HEK293 (cell line): ENCODE results near the gene SLC35B3.
"Not testable (repeated sequence)": the region's sequence is repeated elsewhere in the genome, so short reads cannot be mapped to it uniquely, and the experiment has no call there.

Source experiments
- CTCF ChIA-PET: fragments of 350-600 bp; formaldehyde crosslinking; extraction: SDS; loops from one replicate; lab custom pipeline; 2021; ENCODE audit warnings: antibody characterized with exemption; lab: Yijun Ruan, JAX
- POLR2A ChIA-PET: fragments of 300-600 bp; formaldehyde crosslinking; extraction: SDS; loops from one replicate; lab custom pipeline; 2020; ENCODE audit warnings: antibody characterized with exemption, inconsistent platforms; lab: Yijun Ruan, JAX
- H3K27ac ChIP-seq: fragments of 200-500 bp; sonication (Bioruptor generic); 2 replicates; pipeline ENCODE4 v1.5.1; 2014; ENCODE audit warnings: low read depth, low read length, control low read depth, inconsistent platforms; ENCODE audit errors: extremely low read depth
- H3K36me3 ChIP-seq, 2 experiments: fragments of 200-500 bp in 1 of 2; sonication (Bioruptor generic) in 1 of 2; 1 replicate in 1 of 2; 2 replicates in 1 of 2; pipeline ENCODE4 v1.5.1; 2014 to 2017; ENCODE audit warnings: inconsistent platforms in 2 of 2, low read length in 2 of 2; ENCODE audit not compliant: control insufficient read depth in 2 of 2, insufficient read depth in 1 of 2
- H3K4me1 ChIP-seq: fragments of 200-500 bp; sonication (Bioruptor generic); 2 replicates; pipeline ENCODE4 v1.5.1; 2014; ENCODE audit warnings: mild to moderate bottlenecking, low read length, inconsistent platforms; ENCODE audit not compliant: control insufficient read depth, insufficient read depth
- H3K4me3 ChIP-seq: 2 replicates; pipeline ENCODE4 v1.5.1; 2011; ENCODE audit warnings: low read depth, mild to moderate bottlenecking, control low read depth, low read length, moderate library complexity
- H3K9me3 ChIP-seq: fragments of 200-500 bp; sonication (Bioruptor generic); 2 replicates; pipeline ENCODE4 v1.5.1; 2014; ENCODE audit warnings: low read depth, low read length, inconsistent platforms; ENCODE audit not compliant: control insufficient read depth, insufficient read depth
- KLF1 ChIP-seq: fragments of 450-650 bp; formaldehyde crosslinking; IDR thresholded peaks from 2 replicates; pipeline ENCODE4 v1.5.1; 2016; ENCODE audit warnings: missing biosample characterization, missing genetic modification characterization
- KLF7 ChIP-seq: fragments of 450-650 bp; formaldehyde crosslinking; IDR thresholded peaks from 2 replicates; pipeline ENCODE4 v1.5.1; 2016; ENCODE audit warnings: missing biosample characterization, missing genetic modification characterization, borderline replicate concordance
- TSHZ1 ChIP-seq: fragments of 450-650 bp; formaldehyde crosslinking; IDR thresholded peaks from 2 replicates; pipeline ENCODE4 v1.5.1; 2016; ENCODE audit warnings: missing biosample characterization, missing genetic modification characterization, borderline replicate concordance
- WT1 ChIP-seq: fragments of 450-650 bp; formaldehyde crosslinking; IDR thresholded peaks from 2 replicates; pipeline ENCODE4 v1.5.1; 2016; ENCODE audit warnings: missing biosample characterization, missing genetic modification characterization
- ZNF560 ChIP-seq: fragments of 450-650 bp; formaldehyde crosslinking; IDR thresholded peaks from 2 replicates; pipeline ENCODE4 v1.5.1; 2017; ENCODE audit warnings: missing biosample characterization, missing genetic modification characterization, borderline replicate concordance
- ZNF623 ChIP-seq: fragments of 450-650 bp; formaldehyde crosslinking; IDR thresholded peaks from 2 replicates; pipeline ENCODE4 v1.5.1; 2016; ENCODE audit warnings: missing biosample characterization, missing genetic modification characterization
- ZNF701 ChIP-seq: fragments of 450-650 bp; formaldehyde crosslinking; IDR thresholded peaks from 2 replicates; pipeline ENCODE4 v1.5.1; 2016; ENCODE audit warnings: missing biosample characterization, missing genetic modification characterization
- ZNF704 ChIP-seq: fragments of 450-650 bp; formaldehyde crosslinking; IDR thresholded peaks from 2 replicates; pipeline ENCODE4 v1.5.1; 2016; ENCODE audit warnings: missing biosample characterization, missing genetic modification characterization
- TF ChIP-seq, protein P1 (sequence below): fragments of 450-650 bp; formaldehyde crosslinking; IDR thresholded peaks from 2 replicates; pipeline ENCODE4 v1.5.1; 2016; ENCODE audit warnings: missing biosample characterization, missing genetic modification characterization
- TF ChIP-seq, protein P2 (sequence below): fragments of 450-650 bp; formaldehyde crosslinking; IDR thresholded peaks from 2 replicates; pipeline ENCODE4 v1.5.1; 2016; ENCODE audit warnings: missing biosample characterization, missing genetic modification characterization, borderline replicate concordance

The SLC35B3 gene

DNA sequence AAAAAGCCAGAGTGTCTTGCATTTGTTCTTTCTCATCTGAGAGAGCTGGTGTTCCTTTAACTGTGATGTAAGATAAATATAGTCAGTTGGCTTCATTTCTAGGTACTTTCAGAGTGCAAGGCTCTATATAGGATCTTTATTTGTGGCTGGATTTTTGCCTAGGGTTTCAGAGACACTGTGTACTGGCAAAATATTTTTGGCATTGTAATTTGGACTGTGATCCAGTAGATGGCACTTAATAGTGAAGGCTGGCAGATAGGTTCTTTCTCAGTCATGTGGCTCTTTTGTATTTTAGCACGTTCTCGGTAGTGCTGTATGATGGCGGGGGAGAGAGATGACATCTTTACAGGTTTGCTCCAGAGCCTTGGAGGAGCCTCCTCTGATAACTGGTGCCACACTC lies 26.8 kb upstream of the SLC35B3 start:
- ChIA-PET CTCF (interaction anchor here (1.2 kb wide), 1 partner anchor 19 kb away, joined by 4 read pairs; no protein-coding TSS in a partner anchor), POLR2A (no interaction called here)
- Histone ChIP-seq H3K36me3 (no peaks in the 10 kb centered on the region), H3K4me3 (no peak overlapping the region)
- no peak for TF ChIP-seq KLF1 (tag by site-specific recombination)
- TF ChIP-seq ZNF623 (tag by site-specific recombination), result no peak
- TF ChIP-seq, protein P1, sequence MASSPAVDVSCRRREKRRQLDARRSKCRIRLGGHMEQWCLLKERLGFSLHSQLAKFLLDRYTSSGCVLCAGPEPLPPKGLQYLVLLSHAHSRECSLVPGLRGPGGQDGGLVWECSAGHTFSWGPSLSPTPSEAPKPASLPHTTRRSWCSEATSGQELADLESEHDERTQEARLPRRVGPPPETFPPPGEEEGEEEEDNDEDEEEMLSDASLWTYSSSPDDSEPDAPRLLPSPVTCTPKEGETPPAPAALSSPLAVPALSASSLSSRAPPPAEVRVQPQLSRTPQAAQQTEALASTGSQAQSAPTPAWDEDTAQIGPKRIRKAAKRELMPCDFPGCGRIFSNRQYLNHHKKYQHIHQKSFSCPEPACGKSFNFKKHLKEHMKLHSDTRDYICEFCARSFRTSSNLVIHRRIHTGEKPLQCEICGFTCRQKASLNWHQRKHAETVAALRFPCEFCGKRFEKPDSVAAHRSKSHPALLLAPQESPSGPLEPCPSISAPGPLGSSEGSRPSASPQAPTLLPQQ (tag by site-specific recombination), result no peak
- no peak for TF ChIP-seq ZNF704 (tag by site-specific recombination)
- TF ChIP-seq ZNF560 (tag by site-specific recombination), result no peak
- no peak for TF ChIP-seq KLF7 (tag by site-specific recombination)
- TF ChIP-seq, all 188 proteins: peak for 0
- no peak overlapping the region for H3K27ac ChIP-seq
- H3K4me1 ChIP-seq, result no peaks in the 10 kb centered on the region
- H3K9me3 ChIP-seq, result no peaks in the 10 kb centered on the region

DNA sequence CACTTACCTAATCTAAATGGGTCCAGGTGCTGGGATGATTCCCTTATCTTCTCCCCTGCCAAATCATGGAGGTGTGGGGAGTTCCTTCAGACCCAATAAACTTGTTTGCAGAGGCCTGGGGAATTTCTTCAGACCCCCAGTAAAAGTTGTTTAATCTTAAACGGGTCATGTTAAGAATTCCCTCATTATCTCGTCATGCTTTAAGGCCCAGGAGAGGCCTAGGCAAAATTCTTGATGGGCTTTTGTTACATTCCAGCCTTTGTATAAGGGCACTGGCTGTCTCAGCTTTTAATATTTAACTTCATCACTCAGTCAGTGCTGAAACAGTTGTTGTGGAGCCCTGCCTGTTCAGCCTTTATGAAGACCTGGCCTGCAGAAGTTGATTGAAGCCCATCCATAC lies 11.0 kb upstream of the SLC35B3 start:
- no peaks in the 10 kb centered on the region for H3K9me3 ChIP-seq
- H3K27ac ChIP-seq, result no peak overlapping the region
- H3K4me1 ChIP-seq, result no peaks in the 10 kb centered on the region
- TF ChIP-seq, protein P2, sequence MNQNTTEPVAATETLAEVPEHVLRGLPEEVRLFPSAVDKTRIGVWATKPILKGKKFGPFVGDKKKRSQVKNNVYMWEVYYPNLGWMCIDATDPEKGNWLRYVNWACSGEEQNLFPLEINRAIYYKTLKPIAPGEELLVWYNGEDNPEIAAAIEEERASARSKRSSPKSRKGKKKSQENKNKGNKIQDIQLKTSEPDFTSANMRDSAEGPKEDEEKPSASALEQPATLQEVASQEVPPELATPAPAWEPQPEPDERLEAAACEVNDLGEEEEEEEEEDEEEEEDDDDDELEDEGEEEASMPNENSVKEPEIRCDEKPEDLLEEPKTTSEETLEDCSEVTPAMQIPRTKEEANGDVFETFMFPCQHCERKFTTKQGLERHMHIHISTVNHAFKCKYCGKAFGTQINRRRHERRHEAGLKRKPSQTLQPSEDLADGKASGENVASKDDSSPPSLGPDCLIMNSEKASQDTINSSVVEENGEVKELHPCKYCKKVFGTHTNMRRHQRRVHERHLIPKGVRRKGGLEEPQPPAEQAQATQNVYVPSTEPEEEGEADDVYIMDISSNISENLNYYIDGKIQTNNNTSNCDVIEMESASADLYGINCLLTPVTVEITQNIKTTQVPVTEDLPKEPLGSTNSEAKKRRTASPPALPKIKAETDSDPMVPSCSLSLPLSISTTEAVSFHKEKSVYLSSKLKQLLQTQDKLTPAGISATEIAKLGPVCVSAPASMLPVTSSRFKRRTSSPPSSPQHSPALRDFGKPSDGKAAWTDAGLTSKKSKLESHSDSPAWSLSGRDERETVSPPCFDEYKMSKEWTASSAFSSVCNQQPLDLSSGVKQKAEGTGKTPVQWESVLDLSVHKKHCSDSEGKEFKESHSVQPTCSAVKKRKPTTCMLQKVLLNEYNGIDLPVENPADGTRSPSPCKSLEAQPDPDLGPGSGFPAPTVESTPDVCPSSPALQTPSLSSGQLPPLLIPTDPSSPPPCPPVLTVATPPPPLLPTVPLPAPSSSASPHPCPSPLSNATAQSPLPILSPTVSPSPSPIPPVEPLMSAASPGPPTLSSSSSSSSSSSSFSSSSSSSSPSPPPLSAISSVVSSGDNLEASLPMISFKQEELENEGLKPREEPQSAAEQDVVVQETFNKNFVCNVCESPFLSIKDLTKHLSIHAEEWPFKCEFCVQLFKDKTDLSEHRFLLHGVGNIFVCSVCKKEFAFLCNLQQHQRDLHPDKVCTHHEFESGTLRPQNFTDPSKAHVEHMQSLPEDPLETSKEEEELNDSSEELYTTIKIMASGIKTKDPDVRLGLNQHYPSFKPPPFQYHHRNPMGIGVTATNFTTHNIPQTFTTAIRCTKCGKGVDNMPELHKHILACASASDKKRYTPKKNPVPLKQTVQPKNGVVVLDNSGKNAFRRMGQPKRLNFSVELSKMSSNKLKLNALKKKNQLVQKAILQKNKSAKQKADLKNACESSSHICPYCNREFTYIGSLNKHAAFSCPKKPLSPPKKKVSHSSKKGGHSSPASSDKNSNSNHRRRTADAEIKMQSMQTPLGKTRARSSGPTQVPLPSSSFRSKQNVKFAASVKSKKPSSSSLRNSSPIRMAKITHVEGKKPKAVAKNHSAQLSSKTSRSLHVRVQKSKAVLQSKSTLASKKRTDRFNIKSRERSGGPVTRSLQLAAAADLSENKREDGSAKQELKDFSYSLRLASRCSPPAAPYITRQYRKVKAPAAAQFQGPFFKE (tag by site-specific recombination), result no peak
- no peak for TF ChIP-seq TSHZ1 (tag by site-specific recombination)
- TF ChIP-seq ZNF701 (tag by site-specific recombination), result no peak
- no peak for TF ChIP-seq WT1 (tag by site-specific recombination)
- ChIA-PET POLR2A (no interaction called here), CTCF (no interaction called here)
- H3K36me3 ChIP-seq, result no peaks in the 10 kb centered on the region
- H3K4me3 ChIP-seq, result no peak overlapping the region

DNA sequence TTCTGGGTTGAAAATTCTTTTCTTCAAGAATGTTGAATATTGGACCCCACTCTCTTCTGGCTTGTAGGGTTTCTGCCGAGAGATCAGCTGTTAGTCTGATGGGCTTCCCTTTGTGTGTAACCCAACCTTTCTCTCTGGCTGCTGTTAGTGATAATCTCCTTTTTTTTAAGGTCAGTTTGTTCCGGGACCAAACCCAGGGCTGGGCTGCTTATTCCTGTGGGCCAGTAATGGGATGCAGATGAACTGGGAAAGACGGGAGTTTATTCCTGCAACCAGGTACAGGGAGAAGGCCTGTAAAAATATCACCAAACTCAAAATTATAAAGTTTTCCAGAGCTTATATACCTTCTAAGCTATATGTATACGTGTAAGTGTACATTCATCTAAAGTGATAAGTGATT lies 10.6 kb upstream of the SLC35B3 start:
- CTCF ChIA-PET, H3K4me1 ChIP-seq, H3K36me3 ChIP-seq: not testable (repeated sequence)

More for the DNA sequence above, 10.6 kb upstream of the SLC35B3 start:
- H3K4me3 ChIP-seq, H3K27ac ChIP-seq, POLR2A ChIA-PET, H3K9me3 ChIP-seq: not testable (repeated sequence)
